HepG2 (cell line): Measurements from ENCODE around the gene CC2D1A. TPM values are rescaled to one million over a fixed set of nuclear protein-coding genes. Genes with fewer than 3 reads are reported as not detected.
"Not testable (repeated sequence)": the region's sequence is repeated elsewhere in the genome, so short reads cannot be mapped to it uniquely, and the experiment has no call there.

Source experiments
- ATAC-seq: fragments of 200-7000 bp; cut with Tn5 transposase; 3 replicates; pipeline ENCODE4 v1.9.1; 2020; ENCODE audit warnings: mild to moderate bottlenecking, moderate library complexity
- BruUV-seq: library from RNA; stranded (reverse); fragments of 400-500 nt; replicated peaks from 2 replicates; lab custom pipeline; 2021; lab: Mats Ljungman, UMichigan
- CTCF ChIA-PET: fragments of 300-600 bp; formaldehyde crosslinking; extraction: SDS; loops from one replicate; lab custom pipeline; 2021; ENCODE audit warnings: low total read pairs, inconsistent platforms, low intra/inter-chr PET ratio; lab: Yijun Ruan, JAX
- POLR2A ChIA-PET: fragments of 350-600 bp; sonication (Branson Sonifier 250); formaldehyde crosslinking; loops from one replicate; lab custom pipeline; 2020; ENCODE audit warnings: antibody characterized with exemption, inconsistent platforms; lab: Yijun Ruan, JAX
- DNase-seq: peaks from one replicate; pipeline ENCODE4 v3.0.0-alpha.2; 2015; ENCODE audit warnings: low spot score
- FAIRE-seq: peaks from 3 replicates; lab custom pipeline; 2011; peaks lifted over from hg19 to GRCh38; lab: Jason Lieb, UNC
- H2AFZ ChIP-seq: one replicate; pipeline ENCODE4 v1.6.1; 2011; ENCODE audit warnings: low read length, inconsistent platforms
- H3K27ac ChIP-seq: fragments of 300-600 bp; 3 replicates; pipeline ENCODE4 v1.8.0; 2011; ENCODE audit warnings: mixed run types, mild to moderate bottlenecking, mixed read lengths, low read length, inconsistent platforms; ENCODE audit not compliant: insufficient read depth; ENCODE audit errors: extremely low read length
- H3K27me3 ChIP-seq, 2 experiments: fragments of 200-600 bp in 1 of 2; 2 replicates in 1 of 2; 3 replicates in 1 of 2; pipeline versions ENCODE4 v1.6.0 to v1.8.0; 2011; ENCODE audit warnings: low read length in 2 of 2, mild to moderate bottlenecking in 2 of 2, moderate library complexity in 2 of 2, inconsistent platforms in 1 of 2; ENCODE audit not compliant: insufficient read depth in 2 of 2, control insufficient read depth in 1 of 2
- H3K36me3 ChIP-seq, 2 experiments: fragments of 200-600 bp in 1 of 2; replicated peaks in 1 of 2; 2 replicates in 1 of 2; 3 replicates in 1 of 2; pipeline versions ENCODE4 v1.5.1 to v1.8.0; 2011; ENCODE audit warnings: low read length in 2 of 2, inconsistent platforms in 1 of 2; ENCODE audit not compliant: insufficient read depth in 2 of 2, control insufficient read depth in 1 of 2
- H3K4me1 ChIP-seq: 2 replicates; pipeline ENCODE4 v1.5.1; 2012; ENCODE audit warnings: low read length, inconsistent platforms; ENCODE audit not compliant: insufficient read depth
- H3K4me2 ChIP-seq: 2 replicates; pipeline ENCODE4 v1.6.0; 2011; ENCODE audit warnings: low read depth, low read length, inconsistent platforms
- H3K4me3 ChIP-seq, 3 experiments: fragments of 200-600 bp in 1 of 3; sonication (generic), shearing (Covaris generic) in 1 of 3; replicated peaks in 1 of 3; 2 replicates each; pipeline ENCODE4 v1.5.1; 2011 to 2016; ENCODE audit warnings: low read length in 3 of 3, inconsistent platforms in 2 of 3, low read depth in 2 of 3, mild to moderate bottlenecking in 2 of 3, control low read depth in 1 of 3, mixed read lengths in 1 of 3; ENCODE audit not compliant: insufficient read depth in 1 of 3
- H3K79me2 ChIP-seq: one replicate; pipeline ENCODE4 v1.6.1; 2011; ENCODE audit warnings: low read length, inconsistent platforms; ENCODE audit not compliant: insufficient read depth
- H3K9ac ChIP-seq: 2 replicates; pipeline ENCODE4 v1.6.0; 2011; ENCODE audit warnings: mild to moderate bottlenecking, low read depth, low read length, inconsistent platforms; ENCODE audit not compliant: insufficient read depth
- H3K9me3 ChIP-seq: 2 replicates; pipeline ENCODE4 v1.5.1; 2012; ENCODE audit warnings: mild to moderate bottlenecking, low read length
- H4K20me1 ChIP-seq: 2 replicates; pipeline ENCODE4 v1.6.0; 2011; ENCODE audit warnings: inconsistent platforms, mild to moderate bottlenecking, low read length, moderate library complexity; ENCODE audit not compliant: insufficient read depth
- TERF1 ChIP-seq: sonication (generic); formaldehyde crosslinking; IDR thresholded peaks from 2 replicates; pipeline ENCODE4 v1.8.0; 2022; ENCODE audit warnings: mild to moderate bottlenecking, missing genetic modification reagents, moderate library complexity
- ZMYM3 ChIP-seq: sonication (generic); formaldehyde crosslinking; IDR thresholded peaks from 2 replicates; pipeline ENCODE4 v1.5.1; 2020; ENCODE audit warnings: mild to moderate bottlenecking, missing genetic modification reagents
- ZNF768 ChIP-seq: sonication (generic); formaldehyde crosslinking; IDR thresholded peaks from 2 replicates; pipeline ENCODE4 v1.4.0; 2020; ENCODE audit warnings: missing genetic modification reagents
- WGBS: methylation state at CpG from one replicate; pipeline ENCODE4 v1.1.6; 2017; ENCODE audit warnings: low lambda C conversion rate; 5-methylcytosine and 5-hydroxymethylcytosine counted together
- in situ Hi-C: cut with HindIII; loops from 2 replicates; pipeline ENCODE4 v1.10.0; 2017; ENCODE audit warnings: low pct_unique_long_range_greater_than_20kb; ENCODE audit not compliant: extremely low pct_ligation_motif_present
- intact Hi-C: fragments of 100-400 bp; cut with micrococcal nuclease; formaldehyde crosslinking; loops from one replicate; pipeline ENCODE4 v1.10.0; 2022; ENCODE audit not compliant: unreplicated experiment
- polyA plus RNA-seq, 8 experiments: library from polyadenylated mRNA; depleted of rRNA in 3 of 8; stranded (reverse) in 7 of 8; unstranded in 1 of 8; fragments of >200 nt; fragmentation: Illumina TruSeq in 4 of 8; extraction: Trizol in 4 of 8; gene quantifications; 2 replicates each; pipeline versions ENCODE4 v1.2.1 to v1.2.3, GENCODE V29; 2011 to 2016; ENCODE audit warnings: low read depth in 4 of 8, missing spikeins in 1 of 8, mixed read lengths in 1 of 8; ENCODE audit not compliant: insufficient read depth in 1 of 8
- total RNA-seq, 5 experiments: library from RNA; depleted of rRNA; stranded (reverse); fragments of >200 nt; fragmentation: Illumina TruSeq; extraction: Trizol; gene quantifications; 2 replicates each; pipeline ENCODE4 v1.2.3, GENCODE V29; 2016; ENCODE audit warnings: low read depth in 1 of 5

CC2D1A gene
- total and polyA plus RNA-seq, 2 of the 13 experiments (the other 11 are each of a cell fraction or from before 2014, with no cell fraction given) = 9.7 to 11.5 TPM

GRCh38 chr19:13972368-13973155 is 66.6 kb downstream of the CC2D1A start:
- TF ChIP-seq ZNF768 (CRISPR knock-in tag) = peak; percentile 94
- TF ChIP-seq ZMYM3 (CRISPR knock-in tag) = 0 out of 2 replicates have a peak, but pooled peaks have one; percentile 15
- TF ChIP-seq TERF1 (CRISPR knock-in tag) = no peak
- intact Hi-C loops = no loop called here
- Histone ChIP-seq H3K27me3 (no peaks in the 10 kb centered on the region), H3K4me2 (no peak overlapping the region), H3K36me3 (peaks cover 12 to 44% of the 10 kb centered on the region in 2 experiments; a peak in 4 of 5 replicates), H2AFZ (no peak overlapping the region), H3K9ac (no peak overlapping the region), H4K20me1 (no peaks in the 10 kb centered on the region), H3K4me3 (no peak overlapping the region), H3K27ac (no peak overlapping the region), H3K9me3 (no peaks in the 10 kb centered on the region), H3K4me1 (no peaks in the 10 kb centered on the region), H3K79me2 (no peaks in the 10 kb centered on the region)
- FAIRE-seq = no peak
- in situ Hi-C loops = no loop called here
- 94% methylated on average over 32 of the region's 37 CpGs for WGBS
- DNase-seq = no peak
- ChIA-PET POLR2A (no interaction called here), CTCF (no interaction called here)
- no TSS peak for BruUV-seq
- ATAC-seq = no peak

GRCh38 chr19:13973479-13973878 is 67.5 kb downstream of the CC2D1A start:
- H3K4me2 ChIP-seq, H3K27ac ChIP-seq, H3K4me3 ChIP-seq, H4K20me1 ChIP-seq, H3K79me2 ChIP-seq, in situ Hi-C loops, BruUV-seq, POLR2A ChIA-PET, H3K27me3 ChIP-seq, intact Hi-C loops, FAIRE-seq, H3K9ac ChIP-seq, DNase-seq, H3K4me1 ChIP-seq, H3K9me3 ChIP-seq, ATAC-seq, CTCF ChIA-PET, H2AFZ ChIP-seq: not testable (repeated sequence)
- WGBS = 96% methylated on average over 3 of the region's 3 CpGs
- peaks cover 12 to 37% of the 10 kb centered on the region in 2 experiments; a peak in 4 of 5 replicates for H3K36me3 ChIP-seq
